ENCODE results near the gene ATP2B1. TPM values are rescaled to one million over a fixed set of nuclear protein-coding genes. Genes with fewer than 3 reads are reported as not detected.

The ATP2B1 gene
- total and polyA plus RNA-seq, 5 donors, result 6.1 to 19.0 (median 14.2) TPM

GRCh38 chr12:89740943-89741342 lies 32.3 kb upstream of the ATP2B1 start:
- intact Hi-C loops (cut with DNase I), result no loop called here
- 97% methylated on average over 2 of the region's 2 CpGs for WGBS

GRCh38 chr12:89736995-89737394 lies 28.4 kb upstream of the ATP2B1 start:
- Histone ChIP-seq H3K27me3 (ENCODE audit: control insufficient read depth, insufficient read depth) (no peaks in the 10 kb centered on the region), H3K27ac (ENCODE audit: low read length) (no peak overlapping the region), H3K9me3 (ENCODE audit: control insufficient read depth, low read length) (no peaks in the 10 kb centered on the region), H3K4me3 (ENCODE audit: low read length) (no peak overlapping the region), H3K4me1 (ENCODE audit: control insufficient read depth, insufficient read depth, low read length) (no peaks in the 10 kb centered on the region)
- ATAC-seq (no peak), DNase-seq (no peak)
- WGBS, result 81% methylated on average over 1 of the region's 1 CpG
- intact Hi-C loops (cut with DNase I), result no loop called here

More at GRCh38 chr12:89740943-89741342, 32.3 kb upstream of the ATP2B1 start:
- Histone ChIP-seq H3K27me3 (ENCODE audit: control insufficient read depth, insufficient read depth) (no peaks in the 10 kb centered on the region), H3K27ac (ENCODE audit: low read length) (no peak overlapping the region), H3K4me3 (ENCODE audit: low read length) (no peak overlapping the region), H3K9me3 (ENCODE audit: control insufficient read depth, low read length) (no peaks in the 10 kb centered on the region), H3K4me1 (ENCODE audit: control insufficient read depth, insufficient read depth, low read length) (no peaks in the 10 kb centered on the region)
- no peak for ATAC-seq
- DNase-seq, result no peak

GRCh38 chr12:89733579-89734201 lies 25.1 kb upstream of the ATP2B1 start:
- H3K27ac ChIP-seq (ENCODE audit: low read length), result no peak overlapping the region
- H3K9me3 ChIP-seq (ENCODE audit: control insufficient read depth, low read length), result no peaks in the 10 kb centered on the region
- no peak for ATAC-seq

GRCh38 chr12:89732522-89732921 lies 23.9 kb upstream of the ATP2B1 start:
- intact Hi-C loops (cut with DNase I), result no loop called here
- H3K27ac ChIP-seq (ENCODE audit: low read length), result no peak overlapping the region
- 82% methylated on average over 2 of the region's 2 CpGs for WGBS

More at GRCh38 chr12:89733579-89734201, 25.1 kb upstream of the ATP2B1 start:
- intact Hi-C loops (cut with DNase I), result no loop called here
- no peak for DNase-seq
- Histone ChIP-seq H3K4me3 (ENCODE audit: low read length) (no peak overlapping the region), H3K27me3 (ENCODE audit: control insufficient read depth, insufficient read depth) (no peaks in the 10 kb centered on the region), H3K4me1 (ENCODE audit: control insufficient read depth, insufficient read depth, low read length) (no peaks in the 10 kb centered on the region)
- 74% methylated on average over 5 of the region's 5 CpGs for WGBS

GRCh38 chr12:89731614-89732013 lies 23.0 kb upstream of the ATP2B1 start:
- no peaks in the 10 kb centered on the region for H3K9me3 ChIP-seq (ENCODE audit: control insufficient read depth, low read length)
- intact Hi-C loops (cut with DNase I), result no loop called here
- no peak overlapping the region for H3K4me3 ChIP-seq (ENCODE audit: low read length)
- WGBS, result 52% methylated on average over 2 of the region's 2 CpGs
- ATAC-seq (no peak), DNase-seq (no peak)
- H3K27me3 ChIP-seq (ENCODE audit: control insufficient read depth, insufficient read depth), result no peaks in the 10 kb centered on the region
- H3K27ac ChIP-seq (ENCODE audit: low read length), result no peak overlapping the region
- no peaks in the 10 kb centered on the region for H3K4me1 ChIP-seq (ENCODE audit: control insufficient read depth, insufficient read depth, low read length)

More at GRCh38 chr12:89732522-89732921, 23.9 kb upstream of the ATP2B1 start:
- no peaks in the 10 kb centered on the region for H3K9me3 ChIP-seq (ENCODE audit: control insufficient read depth, low read length)
- ATAC-seq (no peak), DNase-seq (no peak)
- H3K4me3 ChIP-seq (ENCODE audit: low read length), result no peak overlapping the region
- no peaks in the 10 kb centered on the region for H3K4me1 ChIP-seq (ENCODE audit: control insufficient read depth, insufficient read depth, low read length)
- H3K27me3 ChIP-seq (ENCODE audit: control insufficient read depth, insufficient read depth), result no peaks in the 10 kb centered on the region

GRCh38 chr12:89731089-89731488 lies 22.5 kb upstream of the ATP2B1 start:
- 74% methylated on average over 3 of the region's 3 CpGs for WGBS
- Histone ChIP-seq H3K27ac (ENCODE audit: low read length) (no peak overlapping the region), H3K9me3 (ENCODE audit: control insufficient read depth, low read length) (no peaks in the 10 kb centered on the region), H3K4me3 (ENCODE audit: low read length) (no peak overlapping the region), H3K4me1 (ENCODE audit: control insufficient read depth, insufficient read depth, low read length) (no peaks in the 10 kb centered on the region), H3K27me3 (ENCODE audit: control insufficient read depth, insufficient read depth) (no peaks in the 10 kb centered on the region)
- no peak for ATAC-seq
- intact Hi-C loops (cut with DNase I), result no loop called here
- DNase-seq, result no peak

GRCh38 chr12:89729946-89730459 lies 21.4 kb upstream of the ATP2B1 start:
- intact Hi-C loops (cut with DNase I), result no loop called here
- Histone ChIP-seq H3K9me3 (ENCODE audit: control insufficient read depth, low read length) (no peaks in the 10 kb centered on the region), H3K27me3 (ENCODE audit: control insufficient read depth, insufficient read depth) (no peaks in the 10 kb centered on the region), H3K4me3 (ENCODE audit: low read length) (no peak overlapping the region), H3K27ac (ENCODE audit: low read length) (no peak overlapping the region), H3K4me1 (ENCODE audit: control insufficient read depth, insufficient read depth, low read length) (no peaks in the 10 kb centered on the region)
- DNase-seq (no peak), ATAC-seq (no peak)
- WGBS, result 64% methylated on average over 4 of the region's 4 CpGs

GRCh38 chr12:89723276-89723675 lies 14.6 kb upstream of the ATP2B1 start:
- H3K27ac ChIP-seq (ENCODE audit: low read length), result no peak overlapping the region
- H3K9me3 ChIP-seq (ENCODE audit: control insufficient read depth, low read length), result no peaks in the 10 kb centered on the region
- H3K27me3 ChIP-seq (ENCODE audit: control insufficient read depth, insufficient read depth), result no peaks in the 10 kb centered on the region
- DNase-seq, result no peak
- intact Hi-C loops (cut with DNase I), result no loop called here
- H3K4me3 ChIP-seq (ENCODE audit: low read length), result no peak overlapping the region
- no peak for ATAC-seq
- no peaks in the 10 kb centered on the region for H3K4me1 ChIP-seq (ENCODE audit: control insufficient read depth, insufficient read depth, low read length)

- WGBS, result 78% methylated on average over 8 of the region's 8 CpGs
- no peak overlapping the region for H3K27ac ChIP-seq (ENCODE audit: low read length)
- H3K27me3 ChIP-seq (ENCODE audit: control insufficient read depth, insufficient read depth), result no peaks in the 10 kb centered on the region
- H3K4me1 ChIP-seq (ENCODE audit: control insufficient read depth, insufficient read depth, low read length), result no peaks in the 10 kb centered on the region
- H3K4me3 ChIP-seq (ENCODE audit: low read length), result no peak overlapping the region
- intact Hi-C loops (cut with DNase I), result no loop called here
- DNase-seq, result no peak
- no peak for ATAC-seq
- no peaks in the 10 kb centered on the region for H3K9me3 ChIP-seq (ENCODE audit: control insufficient read depth, low read length)
These were observed 12.8 kb upstream of the ATP2B1 start for GRCh38 chr12:89721291-89721987.

- intact Hi-C loops (cut with DNase I), result loop anchor here in 1 of 4 donors (10.0 kb wide), 1 partner anchor 173 kb away; no protein-coding TSS in a partner anchor
- no peaks in the 10 kb centered on the region for H3K27me3 ChIP-seq (ENCODE audit: control insufficient read depth, insufficient read depth)
- 95% methylated on average over 2 of the region's 2 CpGs for WGBS
These were observed 9.3 kb upstream of the ATP2B1 start for GRCh38 chr12:89717759-89718523.

GRCh38 chr12:89712706-89713105 lies 4.1 kb upstream of the ATP2B1 start:
- no peaks in the 10 kb centered on the region for H3K4me1 ChIP-seq (ENCODE audit: control insufficient read depth, insufficient read depth, low read length)
- intact Hi-C loops (cut with DNase I), result loop anchor here in 1 of 4 donors (10.0 kb wide), 1 partner anchor 168 kb away; no protein-coding TSS in a partner anchor
- no peaks in the 10 kb centered on the region for H3K27me3 ChIP-seq (ENCODE audit: control insufficient read depth, insufficient read depth)
- DNase-seq (no peak), ATAC-seq (no peak)
- no peak overlapping the region for H3K27ac ChIP-seq (ENCODE audit: low read length)
- WGBS, result 95% methylated on average over 3 of the region's 3 CpGs
- no peak overlapping the region for H3K4me3 ChIP-seq (ENCODE audit: low read length)
- H3K9me3 ChIP-seq (ENCODE audit: control insufficient read depth, low read length), result no peaks in the 10 kb centered on the region

More at GRCh38 chr12:89717759-89718523, 9.3 kb upstream of the ATP2B1 start:
- H3K9me3 ChIP-seq (ENCODE audit: control insufficient read depth, low read length), result no peaks in the 10 kb centered on the region
- ATAC-seq, result no peak
- DNase-seq, result no peak
- H3K27ac ChIP-seq (ENCODE audit: low read length), result no peak overlapping the region
- no peak overlapping the region for H3K4me3 ChIP-seq (ENCODE audit: low read length)
- no peaks in the 10 kb centered on the region for H3K4me1 ChIP-seq (ENCODE audit: control insufficient read depth, insufficient read depth, low read length)
